ENCODE results near the gene MYH11. TPM values are rescaled to one million over a fixed set of nuclear protein-coding genes. Genes with fewer than 3 reads are reported as not detected.
A peak's percentile ranks its signal among the peaks of the same experiment; 100 is the strongest.

MYH11 gene
- total and polyA plus RNA-seq, 7 donors, result 6.1 to 26.4 (median 14.1) TPM

DNA sequence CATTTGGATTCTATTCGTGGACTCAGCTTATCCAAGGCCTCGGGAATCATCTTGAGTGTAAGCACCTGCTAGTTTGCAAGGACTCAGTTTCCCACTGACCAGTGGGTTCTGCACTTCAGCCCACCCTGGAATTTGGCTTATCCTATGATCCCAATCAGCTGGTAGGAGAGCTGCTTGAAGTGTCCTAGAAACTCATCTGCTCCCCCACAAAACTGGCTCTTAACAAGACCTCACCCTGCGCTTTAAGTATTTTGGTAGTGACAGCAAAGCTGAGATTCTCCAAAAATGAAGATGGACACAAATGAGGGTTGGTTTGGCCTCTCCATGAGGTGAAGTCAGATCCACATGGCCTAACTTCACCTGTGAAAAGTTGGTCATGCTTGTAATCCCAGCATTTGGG lies 149.5 kb downstream of the MYH11 start:
- WGBS, 3 donors, result 90 to 99% (median 96%) methylated on average over 3 of the region's 3 CpGs
- Histone ChIP-seq H3K4me1 (no peaks in the 10 kb centered on the region), H3K9me3 (no peaks in the 10 kb centered on the region), H3K36me3 (ENCODE audit: insufficient read depth in 1 of 2, low read depth in 1 of 2) (peaks cover 0 to 5% of the 10 kb centered on the region in 2 donors), H3K27ac (no peak overlapping the region), H3K4me3 (no peak overlapping the region), H3K27me3 (ENCODE audit: insufficient read depth in 3 of 3, low read length in 2 of 3) (no peaks in the 10 kb centered on the region)
- TF ChIP-seq, protein P1, sequence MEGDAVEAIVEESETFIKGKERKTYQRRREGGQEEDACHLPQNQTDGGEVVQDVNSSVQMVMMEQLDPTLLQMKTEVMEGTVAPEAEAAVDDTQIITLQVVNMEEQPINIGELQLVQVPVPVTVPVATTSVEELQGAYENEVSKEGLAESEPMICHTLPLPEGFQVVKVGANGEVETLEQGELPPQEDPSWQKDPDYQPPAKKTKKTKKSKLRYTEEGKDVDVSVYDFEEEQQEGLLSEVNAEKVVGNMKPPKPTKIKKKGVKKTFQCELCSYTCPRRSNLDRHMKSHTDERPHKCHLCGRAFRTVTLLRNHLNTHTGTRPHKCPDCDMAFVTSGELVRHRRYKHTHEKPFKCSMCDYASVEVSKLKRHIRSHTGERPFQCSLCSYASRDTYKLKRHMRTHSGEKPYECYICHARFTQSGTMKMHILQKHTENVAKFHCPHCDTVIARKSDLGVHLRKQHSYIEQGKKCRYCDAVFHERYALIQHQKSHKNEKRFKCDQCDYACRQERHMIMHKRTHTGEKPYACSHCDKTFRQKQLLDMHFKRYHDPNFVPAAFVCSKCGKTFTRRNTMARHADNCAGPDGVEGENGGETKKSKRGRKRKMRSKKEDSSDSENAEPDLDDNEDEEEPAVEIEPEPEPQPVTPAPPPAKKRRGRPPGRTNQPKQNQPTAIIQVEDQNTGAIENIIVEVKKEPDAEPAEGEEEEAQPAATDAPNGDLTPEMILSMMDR (IDR thresholded peaks at IDR 0.05), result no peak
- ATAC-seq, result no peak
- no peak for DNase-seq
- intact Hi-C loops (cut with DNase I), result no loop called here

DNA sequence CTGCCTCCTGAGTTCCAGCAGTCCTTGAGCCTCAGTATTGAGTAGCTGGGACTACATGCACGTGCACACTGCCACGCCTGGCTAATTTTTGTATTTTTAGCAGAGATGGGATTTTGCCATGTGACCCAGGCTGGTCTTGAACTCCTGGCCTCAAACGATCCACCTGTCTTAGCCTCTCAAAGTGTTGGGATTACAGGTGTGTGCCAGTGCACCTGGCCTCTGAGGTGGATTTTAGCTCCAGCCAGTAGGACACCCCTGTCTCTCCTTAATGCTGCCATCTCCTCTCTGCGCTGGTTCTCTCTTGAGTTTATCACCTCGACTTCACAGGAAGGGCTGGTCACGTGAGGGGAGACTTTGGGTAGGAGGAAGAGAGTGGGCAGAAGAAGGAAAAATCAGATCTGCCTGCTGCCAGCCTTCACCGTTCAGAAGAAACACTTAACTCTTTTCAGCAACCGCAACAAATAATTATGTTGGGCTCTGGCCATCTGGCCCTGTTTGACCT lies 151.7 kb downstream of the MYH11 start:
- ATAC-seq (peak in 1 of 4 donors; percentile 29), DNase-seq (no peak)
- Histone ChIP-seq H3K9me3 (no peaks in the 10 kb centered on the region), H3K4me3 (no peak overlapping the region), H3K36me3 (ENCODE audit: insufficient read depth in 1 of 2, low read depth in 1 of 2) (peaks cover 0 to 26% of the 10 kb centered on the region in 2 donors), H3K27ac (no peak overlapping the region), H3K27me3 (ENCODE audit: insufficient read depth in 3 of 3, low read length in 2 of 3) (no peaks in the 10 kb centered on the region), H3K4me1 (no peaks in the 10 kb centered on the region)
- TF ChIP-seq, protein P1 (IDR thresholded peaks at IDR 0.05), result no peak
- intact Hi-C loops (cut with DNase I), result no loop called here
- 71 to 81% (median 77%) methylated on average over 8 of the region's 8 CpGs for WGBS, 3 donors

DNA sequence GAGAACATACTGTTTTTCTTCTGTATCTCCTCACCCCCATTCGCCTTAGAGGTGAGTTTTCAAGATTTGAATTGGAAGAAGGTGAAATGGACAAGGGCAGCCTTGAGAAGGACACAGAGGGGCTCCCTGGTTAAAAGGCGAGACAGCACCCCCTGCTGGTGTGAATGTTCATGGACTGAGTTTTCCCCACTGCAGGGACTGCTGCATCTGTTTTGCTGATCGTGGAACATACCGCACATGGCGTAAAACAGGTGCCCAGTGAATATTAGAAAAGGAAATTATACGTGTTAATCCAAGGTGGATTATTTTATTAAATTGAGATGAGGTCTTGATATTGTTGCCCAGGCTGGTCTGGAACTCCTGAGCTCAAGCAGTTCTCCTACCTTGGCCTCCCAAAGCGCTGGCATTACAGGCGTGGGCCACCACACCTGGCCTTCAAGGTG lies 152.3 kb downstream of the MYH11 start:
- intact Hi-C loops (cut with DNase I), result no loop called here
- Histone ChIP-seq H3K4me1 (no peaks in the 10 kb centered on the region), H3K4me3 (no peak overlapping the region), H3K36me3 (ENCODE audit: insufficient read depth in 1 of 2, low read depth in 1 of 2) (peaks cover 0 to 31% of the 10 kb centered on the region in 2 donors), H3K9me3 (no peaks in the 10 kb centered on the region), H3K27ac (no peak overlapping the region), H3K27me3 (ENCODE audit: insufficient read depth in 3 of 3, low read length in 2 of 3) (no peaks in the 10 kb centered on the region)
- peak; percentile 79 to 83 for DNase-seq
- TF ChIP-seq, protein P1 (IDR thresholded peaks at IDR 0.05), result peak; percentile 82
- WGBS, 3 donors, result 55 to 68% (median 59%) methylated on average over 8 of the region's 8 CpGs
- ATAC-seq, result peak; percentile 63 to 96 (median 83)

DNA sequence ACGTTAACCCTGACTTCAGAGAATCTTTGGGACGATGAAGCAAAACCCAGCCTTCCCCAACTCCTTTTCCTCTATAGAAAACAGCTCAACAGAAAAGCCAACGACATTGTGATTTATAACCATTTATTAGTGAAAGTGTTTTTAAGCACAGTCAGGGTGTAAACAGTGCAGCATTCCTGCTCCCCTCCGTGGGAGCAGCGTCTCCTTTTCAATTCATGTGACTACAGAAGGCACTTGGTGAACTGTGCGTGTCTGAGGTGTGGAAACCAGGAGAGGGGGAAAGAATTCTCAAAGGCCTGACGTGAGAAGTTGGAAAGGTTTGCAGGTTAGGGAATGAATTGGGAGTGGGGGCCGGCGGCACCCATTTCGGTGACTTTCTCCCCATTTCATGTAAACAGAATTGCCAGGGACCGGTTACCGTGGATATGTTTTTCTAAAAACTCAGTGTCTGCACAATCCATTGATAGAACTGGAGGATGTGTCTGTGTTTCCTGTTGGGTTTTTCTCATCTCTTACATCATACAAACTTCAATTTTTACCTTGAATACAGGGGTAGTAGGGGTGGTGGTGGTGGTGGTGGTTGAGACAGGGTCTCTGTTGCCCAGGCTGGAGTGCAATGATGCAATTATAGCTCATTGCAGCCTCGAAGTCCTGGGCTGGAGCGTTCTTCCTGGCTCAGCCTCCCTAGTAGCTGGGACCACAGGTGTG lies 153.6 kb downstream of the MYH11 start:
- peaks cover 0 to 42% of the 10 kb centered on the region in 2 donors for H3K36me3 ChIP-seq (ENCODE audit: insufficient read depth in 1 of 2, low read depth in 1 of 2)
- TF ChIP-seq, protein P1 (IDR thresholded peaks at IDR 0.05), result no peak

More for the DNA sequence above, 153.6 kb downstream of the MYH11 start:
- H3K4me3 ChIP-seq, result no peak overlapping the region
- DNase-seq (no peak), ATAC-seq (no peak)
- H3K27ac ChIP-seq, result no peak overlapping the region
- no peaks in the 10 kb centered on the region for H3K4me1 ChIP-seq
- 83 to 85% (median 83%) methylated on average over 14 of the region's 14 CpGs for WGBS, 3 donors
- intact Hi-C loops (cut with DNase I), result no loop called here
- no peaks in the 10 kb centered on the region for H3K27me3 ChIP-seq (ENCODE audit: insufficient read depth in 3 of 3, low read length in 2 of 3)
- H3K9me3 ChIP-seq, result no peaks in the 10 kb centered on the region

All from psoas muscle (tissue), 8 donors.